ENCODE results near the gene KIAA1328.

The KIAA1328 gene

GRCh38 chr18:37210781-37211180 lies 381.9 kb downstream of the KIAA1328 start:
- H3K27ac ChIP-seq, result no peak overlapping the region
- TF ChIP-seq CTCF (conservative IDR thresholded peaks at IDR 0.05), result no peak
- no peak for TF ChIP-seq ZFX (IDR thresholded peaks at IDR 0.05)

GRCh38 chr18:37218022-37218590 lies 389.2 kb downstream of the KIAA1328 start:
- no peak overlapping the region for H3K27ac ChIP-seq
- TF ChIP-seq ZFX (IDR thresholded peaks at IDR 0.05), result no peak
- no peak for TF ChIP-seq CTCF (conservative IDR thresholded peaks at IDR 0.05)

- H3K27ac ChIP-seq, result no peak overlapping the region
- no peak for TF ChIP-seq CTCF (conservative IDR thresholded peaks at IDR 0.05)
- TF ChIP-seq ZFX (IDR thresholded peaks at IDR 0.05), result no peak
Observed at GRCh38 chr18:37219257-37219656, 390.3 kb downstream of the KIAA1328 start.

- TF ChIP-seq ZFX (IDR thresholded peaks at IDR 0.05) (no peak), CTCF (conservative IDR thresholded peaks at IDR 0.05) (no peak)
- no peak overlapping the region for H3K27ac ChIP-seq
Observed at GRCh38 chr18:37222354-37222998, 393.5 kb downstream of the KIAA1328 start.

- no peak for TF ChIP-seq ZFX (IDR thresholded peaks at IDR 0.05)
- no peak for TF ChIP-seq CTCF (conservative IDR thresholded peaks at IDR 0.05)
- H3K27ac ChIP-seq, result no peak overlapping the region
Observed at GRCh38 chr18:37222999-37223378, 394.1 kb downstream of the KIAA1328 start.

- no peak overlapping the region for H3K27ac ChIP-seq
- no peak for TF ChIP-seq ZFX (IDR thresholded peaks at IDR 0.05)
- TF ChIP-seq CTCF (conservative IDR thresholded peaks at IDR 0.05), result no peak
Observed at GRCh38 chr18:37225279-37225678, 396.4 kb downstream of the KIAA1328 start.

GRCh38 chr18:37230768-37231167 lies 401.8 kb downstream of the KIAA1328 start:
- TF ChIP-seq CTCF (conservative IDR thresholded peaks at IDR 0.05) (no peak), ZFX (IDR thresholded peaks at IDR 0.05) (no peak)
- no peak overlapping the region for H3K27ac ChIP-seq

All from C4-2B (cell line).